ENCODE data around the gene HASPIN.

- TF ChIP-seq POLR2A (IDR thresholded peaks at IDR 0.05; ENCODE audit: low read depth, low read length) (no peak), POLR2AphosphoS5 (IDR thresholded peaks at IDR 0.05; ENCODE audit: low read depth, low read length) (no peak), TAF1 (IDR thresholded peaks at IDR 0.05; ENCODE audit: low read depth, low read length) (no peak), SPI1 (IDR thresholded peaks at IDR 0.05; ENCODE audit: low read depth, low read length) (no peak), PAX5 (IDR thresholded peaks at IDR 0.05; ENCODE audit: insufficient read depth, low read length, severe bottlenecking) (no peak), POU2F2 (IDR thresholded peaks at IDR 0.05; ENCODE audit: low read depth, low read length) (no peak)
Observed at GRCh38 chr17:3732210-3732621, 8.5 kb downstream of the HASPIN start.
